Activated CD4-positive, alpha-beta T cell treated with anti-CD3 and anti-CD28 coated beads for 36 hours (primary cell): ENCODE measurements around the gene RCE1. TPM values are rescaled to one million over a fixed set of nuclear protein-coding genes. Genes with fewer than 3 reads are reported as not detected.

Source experiments
- ATAC-seq: fragments of 200-7000 bp; cut with Tn5 transposase; one replicate; pipeline ENCODE4 v1.10.0; 2021; ENCODE audit warnings: mild to moderate bottlenecking, moderate library complexity
- CTCF ChIA-PET: fragments of 350-600 bp; sonication (Branson Sonifier 250); formaldehyde crosslinking; loops from one replicate; lab custom pipeline; 2021; ENCODE audit warnings: antibody characterized with exemption; lab: Charles Lee
- POLR2A ChIA-PET: fragments of 350-600 bp; sonication (Branson Sonifier 250); formaldehyde crosslinking; loops from one replicate; lab custom pipeline; 2021; ENCODE audit warnings: antibody characterized with exemption, inconsistent platforms; lab: Charles Lee
- DNase-seq: peaks from one replicate; pipeline ENCODE4 v3.0.0-alpha.2; 2020
- H3K27ac Mint-ChIP-seq: one replicate; pipeline ENCODE4 v1.8.0; 2021; ENCODE audit warnings: mixed read lengths
- H3K27me3 Mint-ChIP-seq: one replicate; pipeline ENCODE4 v1.8.0; 2021; ENCODE audit warnings: mixed read lengths
- H3K36me3 Mint-ChIP-seq: one replicate; pipeline ENCODE4 v1.8.0; 2021; ENCODE audit warnings: low read depth, mixed read lengths
- H3K4me1 Mint-ChIP-seq: one replicate; pipeline ENCODE4 v1.8.0; 2021; ENCODE audit warnings: mixed read lengths
- H3K4me3 Mint-ChIP-seq: one replicate; pipeline ENCODE4 v1.8.0; 2021; ENCODE audit warnings: mild to moderate bottlenecking, moderate library complexity, mixed read lengths
- H3K9me3 Mint-ChIP-seq: one replicate; pipeline ENCODE4 v1.8.0; 2021; ENCODE audit warnings: low read depth, mixed read lengths
- intact Hi-C, 2 experiments: fragments of 100-400 bp; cut with DNase I in 1 of 2; cut with micrococcal nuclease in 1 of 2; formaldehyde crosslinking; loops; one replicate each; pipeline versions ENCODE4 v1.14.2 to v1.15.1; 2022 to 2024; cut with DNase I, micrococcal nuclease
- total RNA-seq, 2 experiments: library from RNA; stranded (reverse); gene quantifications; one replicate each; pipeline ENCODE4 v1.2.3, GENCODE V29; 2021

RCE1 gene
- total RNA-seq, 2 experiments from 2014 or later = 24.9 to 25.6 TPM

GRCh38 chr11:66881451-66881835 lies 38.2 kb downstream of the RCE1 start:
- no peaks in the 10 kb centered on the region for H3K36me3 Mint-ChIP-seq
- ChIA-PET POLR2A (interaction anchor here (0.7 kb wide), 1 partner anchor 318 kb away, joined by 4 read pairs; no protein-coding TSS in a partner anchor), CTCF (interaction anchor here (0.7 to 3.7 kb wide), 8 partner anchors 9 to 272 kb away, joined by 3 to 16 read pairs (median 3); partner anchors contain the start of gene C11orf86)
- H3K4me1 Mint-ChIP-seq = peaks cover 14% of the 10 kb centered on the region
- no peak for DNase-seq
- intact Hi-C loops = loop anchor here in 1 of 2 experiments (5.0 kb wide), 1 partner anchor 184 kb away; no protein-coding TSS in a partner anchor
- no peaks in the 10 kb centered on the region for H3K9me3 Mint-ChIP-seq
- ATAC-seq = no peak
- no peak overlapping the region for H3K27ac Mint-ChIP-seq
- H3K27me3 Mint-ChIP-seq = no peaks in the 10 kb centered on the region
- H3K4me3 Mint-ChIP-seq = no peak overlapping the region

GRCh38 chr11:66881927-66882452 lies 38.7 kb downstream of the RCE1 start:
- no peaks in the 10 kb centered on the region for H3K36me3 Mint-ChIP-seq
- DNase-seq (no peak), ATAC-seq (no peak)
- intact Hi-C loops = loop anchor here in 1 of 2 experiments (5.0 kb wide), 1 partner anchor 185 kb away; no protein-coding TSS in a partner anchor
- ChIA-PET CTCF (interaction anchor here (0.7 to 3.7 kb wide), 8 partner anchors 9 to 350 kb away, joined by 3 to 16 read pairs (median 4); partner anchors contain the start of gene C11orf86), POLR2A (no interaction called here)
- H3K4me1 Mint-ChIP-seq = peaks cover 14% of the 10 kb centered on the region
- no peak overlapping the region for H3K4me3 Mint-ChIP-seq
- no peaks in the 10 kb centered on the region for H3K9me3 Mint-ChIP-seq
- H3K27me3 Mint-ChIP-seq = no peaks in the 10 kb centered on the region
- H3K27ac Mint-ChIP-seq = no peak overlapping the region

- H3K27ac Mint-ChIP-seq = no peak overlapping the region
- intact Hi-C loops = loop anchor here (1.0 to 5.0 kb wide), 2 partner anchors 185 to 188 kb away; no protein-coding TSS in a partner anchor
- ATAC-seq = no peak
- ChIA-PET POLR2A (interaction anchor here (1.0 kb wide), 1 partner anchor 268 kb away, joined by 3 read pairs; no protein-coding TSS in a partner anchor), CTCF (interaction anchor here (0.7 to 3.7 kb wide), 8 partner anchors 12 to 349 kb away, joined by 3 to 16 read pairs (median 4); no protein-coding TSS in a partner anchor)
- H3K27me3 Mint-ChIP-seq = no peaks in the 10 kb centered on the region
- peaks cover 14% of the 10 kb centered on the region for H3K4me1 Mint-ChIP-seq
- DNase-seq = no peak
- H3K9me3 Mint-ChIP-seq = no peaks in the 10 kb centered on the region
- no peak overlapping the region for H3K4me3 Mint-ChIP-seq
- no peaks in the 10 kb centered on the region for H3K36me3 Mint-ChIP-seq
Measured at GRCh38 chr11:66882561-66883015, 39.3 kb downstream of the RCE1 start.

- H3K36me3 Mint-ChIP-seq = no peaks in the 10 kb centered on the region
- no peak overlapping the region for H3K27ac Mint-ChIP-seq
- POLR2A ChIA-PET = interaction anchor here (1.0 kb wide), 1 partner anchor 269 kb away, joined by 3 read pairs; no protein-coding TSS in a partner anchor
- no peaks in the 10 kb centered on the region for H3K27me3 Mint-ChIP-seq
- no peaks in the 10 kb centered on the region for H3K9me3 Mint-ChIP-seq
- peaks cover 14% of the 10 kb centered on the region for H3K4me1 Mint-ChIP-seq
- peak; percentile 86 for DNase-seq
- CTCF ChIA-PET = interaction anchor here (0.6 to 3.7 kb wide), 13 partner anchors 10 to 337 kb away, joined by 3 to 16 read pairs (median 4); partner anchors contain the start of gene ZDHHC24
- intact Hi-C loops = loop anchor here (1.0 to 5.0 kb wide), 2 partner anchors 186 to 189 kb away; no protein-coding TSS in a partner anchor
- peak; percentile 84 for ATAC-seq
- H3K4me3 Mint-ChIP-seq = no peak overlapping the region
Measured at GRCh38 chr11:66883016-66883965, 40.0 kb downstream of the RCE1 start.

GRCh38 chr11:66884443-66884842 lies 41.2 kb downstream of the RCE1 start:
- ATAC-seq (no peak), DNase-seq (no peak)
- Mint-ChIP-seq H3K4me1 (peaks cover 14% of the 10 kb centered on the region), H3K4me3 (no peak overlapping the region), H3K36me3 (no peaks in the 10 kb centered on the region), H3K27me3 (no peaks in the 10 kb centered on the region), H3K27ac (no peak overlapping the region), H3K9me3 (no peaks in the 10 kb centered on the region)
- POLR2A ChIA-PET = no interaction called here
- intact Hi-C loops = loop anchor here in 1 of 2 experiments (5.0 kb wide), 1 partner anchor 187 kb away; no protein-coding TSS in a partner anchor
- CTCF ChIA-PET = interaction anchor here (0.6 to 1.5 kb wide), 5 partner anchors 9 to 339 kb away, joined by 3 read pairs; partner anchors contain the start of gene ZDHHC24

- ChIA-PET POLR2A (no interaction called here), CTCF (no interaction called here)
- ATAC-seq (no peak), DNase-seq (no peak)
- H3K9me3 Mint-ChIP-seq = no peaks in the 10 kb centered on the region
- H3K4me3 Mint-ChIP-seq = no peak overlapping the region
- intact Hi-C loops = no loop called here
- H3K27ac Mint-ChIP-seq = no peak overlapping the region
- H3K4me1 Mint-ChIP-seq = peaks cover 11% of the 10 kb centered on the region
- no peaks in the 10 kb centered on the region for H3K27me3 Mint-ChIP-seq
- H3K36me3 Mint-ChIP-seq = no peaks in the 10 kb centered on the region
Measured at GRCh38 chr11:66885469-66885868, 42.2 kb downstream of the RCE1 start.

GRCh38 chr11:66885950-66886440 lies 42.8 kb downstream of the RCE1 start:
- peaks cover 5% of the 10 kb centered on the region for H3K4me1 Mint-ChIP-seq
- ChIA-PET POLR2A (no interaction called here), CTCF (interaction anchor here (0.9 kb wide), 1 partner anchor 16 kb away, joined by 3 read pairs; no protein-coding TSS in a partner anchor)
- H3K4me3 Mint-ChIP-seq = no peak overlapping the region
- intact Hi-C loops = no loop called here
- H3K27ac Mint-ChIP-seq = no peak overlapping the region
- no peaks in the 10 kb centered on the region for H3K27me3 Mint-ChIP-seq
- no peaks in the 10 kb centered on the region for H3K36me3 Mint-ChIP-seq
- DNase-seq (no peak), ATAC-seq (no peak)
- H3K9me3 Mint-ChIP-seq = no peaks in the 10 kb centered on the region

GRCh38 chr11:66886671-66887221 lies 43.5 kb downstream of the RCE1 start:
- H3K27me3 Mint-ChIP-seq = no peaks in the 10 kb centered on the region
- no peak for DNase-seq
- ATAC-seq = no peak
- intact Hi-C loops = no loop called here
- ChIA-PET CTCF (interaction anchor here (0.9 kb wide), 1 partner anchor 17 kb away, joined by 3 read pairs; no protein-coding TSS in a partner anchor), POLR2A (no interaction called here)
- H3K4me1 Mint-ChIP-seq = peaks cover 2% of the 10 kb centered on the region
- no peak overlapping the region for H3K27ac Mint-ChIP-seq
- no peaks in the 10 kb centered on the region for H3K9me3 Mint-ChIP-seq
- H3K36me3 Mint-ChIP-seq = no peaks in the 10 kb centered on the region
- H3K4me3 Mint-ChIP-seq = no peak overlapping the region

- Mint-ChIP-seq H3K27ac (no peak overlapping the region), H3K4me3 (no peak overlapping the region), H3K27me3 (no peaks in the 10 kb centered on the region), H3K4me1 (peaks cover 8% of the 10 kb centered on the region), H3K36me3 (no peaks in the 10 kb centered on the region), H3K9me3 (peaks cover 2% of the 10 kb centered on the region)
- DNase-seq = no peak
- no peak for ATAC-seq
- CTCF ChIA-PET = no interaction called here
- intact Hi-C loops = no loop called here
- POLR2A ChIA-PET = no interaction called here
Measured at GRCh38 chr11:66887526-66887925, 44.3 kb downstream of the RCE1 start.

GRCh38 chr11:66888282-66888681 lies 45.0 kb downstream of the RCE1 start:
- intact Hi-C loops = no loop called here
- peaks cover 2% of the 10 kb centered on the region for H3K9me3 Mint-ChIP-seq
- H3K27me3 Mint-ChIP-seq = no peaks in the 10 kb centered on the region
- H3K4me1 Mint-ChIP-seq = peaks cover 8% of the 10 kb centered on the region
- H3K36me3 Mint-ChIP-seq = no peaks in the 10 kb centered on the region
- ChIA-PET POLR2A (no interaction called here), CTCF (interaction anchor here (1.0 kb wide), 1 partner anchor 183 kb away, joined by 6 read pairs; no protein-coding TSS in a partner anchor)
- ATAC-seq (no peak), DNase-seq (no peak)
- no peak overlapping the region for H3K27ac Mint-ChIP-seq
- no peak overlapping the region for H3K4me3 Mint-ChIP-seq
